ENCODE measurements around the gene SUPT3H.
"Not testable (repeated sequence)": the region's sequence is repeated elsewhere in the genome, so short reads cannot be mapped to it uniquely, and the experiment has no call there.

SUPT3H gene

GRCh38 chr6:45073771-45074170 lies 304.0 kb downstream of the SUPT3H start:
- no peak for DNase-seq (ENCODE audit: low read depth in 2 of 3, low spot score in 1 of 3)

- no peak for DNase-seq (ENCODE audit: low read depth in 2 of 3, low spot score in 1 of 3)
Measured at GRCh38 chr6:45072673-45073072, 305.1 kb downstream of the SUPT3H start.

GRCh38 chr6:45072016-45072415 lies 305.7 kb downstream of the SUPT3H start:
- DNase-seq (ENCODE audit: low read depth in 2 of 3, low spot score in 1 of 3), result no peak

GRCh38 chr6:45069091-45069490 lies 308.6 kb downstream of the SUPT3H start:
- DNase-seq (ENCODE audit: low read depth in 2 of 3, low spot score in 1 of 3), result no peak

- not testable (repeated sequence) for DNase-seq (ENCODE audit: low read depth in 2 of 3, low spot score in 1 of 3)
Measured at GRCh38 chr6:45067446-45067845, 310.3 kb downstream of the SUPT3H start.

- not testable (repeated sequence) for DNase-seq (ENCODE audit: low read depth in 2 of 3, low spot score in 1 of 3)
Measured at GRCh38 chr6:45062659-45063058, 315.1 kb downstream of the SUPT3H start.

GRCh38 chr6:45057711-45058110 lies 320.0 kb downstream of the SUPT3H start:
- no peak for DNase-seq (ENCODE audit: low read depth in 2 of 3, low spot score in 1 of 3)

GRCh38 chr6:45054610-45055009 lies 323.1 kb downstream of the SUPT3H start:
- no peak for DNase-seq (ENCODE audit: low read depth in 2 of 3, low spot score in 1 of 3)

- no peak for DNase-seq (ENCODE audit: low read depth in 2 of 3, low spot score in 1 of 3)
Measured at GRCh38 chr6:45052325-45052724, 325.4 kb downstream of the SUPT3H start.

GRCh38 chr6:45049188-45049843 lies 328.4 kb downstream of the SUPT3H start:
- no peak for DNase-seq (ENCODE audit: low read depth in 2 of 3, low spot score in 1 of 3)

- no peak for DNase-seq (ENCODE audit: low read depth in 2 of 3, low spot score in 1 of 3)
Measured at GRCh38 chr6:45047573-45047972, 330.2 kb downstream of the SUPT3H start.

GRCh38 chr6:45045253-45045601 lies 332.5 kb downstream of the SUPT3H start:
- no peak for DNase-seq (ENCODE audit: low read depth in 2 of 3, low spot score in 1 of 3)

GRCh38 chr6:45044510-45045252 lies 333.1 kb downstream of the SUPT3H start:
- no peak for DNase-seq (ENCODE audit: low read depth in 2 of 3, low spot score in 1 of 3)

- DNase-seq (ENCODE audit: low read depth in 2 of 3, low spot score in 1 of 3), result no peak
Measured at GRCh38 chr6:45044086-45044485, 333.6 kb downstream of the SUPT3H start.

GRCh38 chr6:45042673-45043072 lies 335.1 kb downstream of the SUPT3H start:
- DNase-seq (ENCODE audit: low read depth in 2 of 3, low spot score in 1 of 3), result not testable (repeated sequence)

- DNase-seq (ENCODE audit: low read depth in 2 of 3, low spot score in 1 of 3), result no peak
Measured at GRCh38 chr6:45038226-45038625, 339.5 kb downstream of the SUPT3H start.

GRCh38 chr6:45036103-45036502 lies 341.6 kb downstream of the SUPT3H start:
- DNase-seq (ENCODE audit: low read depth in 2 of 3, low spot score in 1 of 3), result no peak

- DNase-seq (ENCODE audit: low read depth in 2 of 3, low spot score in 1 of 3), result no peak
Measured at GRCh38 chr6:45032426-45032825, 345.3 kb downstream of the SUPT3H start.

GRCh38 chr6:45031601-45032000 lies 346.1 kb downstream of the SUPT3H start:
- no peak for DNase-seq (ENCODE audit: low read depth in 2 of 3, low spot score in 1 of 3)

GRCh38 chr6:45027126-45027525 lies 350.6 kb downstream of the SUPT3H start:
- DNase-seq (ENCODE audit: low read depth in 2 of 3, low spot score in 1 of 3), result no peak

- DNase-seq (ENCODE audit: low read depth in 2 of 3, low spot score in 1 of 3), result no peak
Measured at GRCh38 chr6:45026003-45026516, 351.7 kb downstream of the SUPT3H start.

- no peak for DNase-seq (ENCODE audit: low read depth in 2 of 3, low spot score in 1 of 3)
Measured at GRCh38 chr6:45024610-45025009, 353.1 kb downstream of the SUPT3H start.

GRCh38 chr6:45021676-45022075 lies 356.1 kb downstream of the SUPT3H start:
- no peak for DNase-seq (ENCODE audit: low read depth in 2 of 3, low spot score in 1 of 3)
